Middle frontal gyrus (tissue), 1 donor: ENCODE results near the gene MYLK4.

Experiments
- DNase-seq: peaks from one replicate; pipeline ENCODE4 v3.0.0-alpha.2; 2015; ENCODE audit warnings: low spot score; ENCODE audit errors: extremely low spot score

MYLK4 gene

DNA sequence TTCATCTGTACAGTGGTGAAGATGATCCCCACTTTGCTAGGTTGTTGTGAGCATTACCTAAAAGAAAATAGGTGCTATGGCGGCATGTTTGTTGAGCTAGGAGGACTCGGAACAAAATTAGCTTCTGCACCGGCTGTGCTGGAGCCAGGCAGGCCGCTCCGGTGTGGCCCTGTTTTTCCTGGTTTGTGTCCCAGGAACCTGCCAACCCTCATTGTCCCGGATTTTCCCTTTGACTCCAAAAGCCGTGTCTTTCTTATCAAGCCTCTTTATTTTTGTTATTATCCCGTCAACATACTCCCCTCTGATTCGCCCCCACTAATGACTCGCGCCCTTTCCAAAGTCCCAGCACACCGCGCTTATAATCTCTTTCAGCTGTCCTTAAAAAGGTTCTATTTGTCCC lies 117.0 kb downstream of the MYLK4 start:
- DNase-seq = no peak

DNA sequence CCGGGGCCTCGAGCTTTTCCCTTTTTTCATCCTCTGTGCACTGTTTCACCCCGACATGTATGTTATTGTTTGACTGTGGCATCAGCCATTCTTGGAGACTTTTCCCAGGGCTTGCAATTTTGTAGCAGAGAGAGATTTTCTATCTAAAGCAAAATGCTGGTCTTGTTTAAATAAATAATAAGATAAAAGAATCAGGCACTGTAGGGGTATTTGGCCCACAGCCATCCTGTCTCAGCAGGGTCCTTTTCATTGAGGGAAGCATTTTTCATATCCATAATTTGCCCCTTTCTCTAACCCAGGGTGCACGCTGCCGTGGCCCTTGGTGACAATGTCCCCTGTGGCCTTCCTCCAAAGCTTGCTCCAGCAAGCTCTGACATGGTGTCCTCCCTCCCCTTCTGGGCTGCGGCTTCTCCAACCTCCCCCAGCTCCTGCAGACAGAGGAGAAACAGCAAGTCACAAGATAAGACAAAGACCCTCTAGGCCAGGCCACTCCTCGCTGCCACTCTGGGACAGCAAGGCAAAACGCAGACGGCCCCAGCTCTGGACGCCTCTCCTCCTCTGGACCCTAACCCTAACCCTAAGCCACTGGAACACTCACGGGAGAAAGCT lies 117.6 kb downstream of the MYLK4 start:
- DNase-seq = no peak

DNA sequence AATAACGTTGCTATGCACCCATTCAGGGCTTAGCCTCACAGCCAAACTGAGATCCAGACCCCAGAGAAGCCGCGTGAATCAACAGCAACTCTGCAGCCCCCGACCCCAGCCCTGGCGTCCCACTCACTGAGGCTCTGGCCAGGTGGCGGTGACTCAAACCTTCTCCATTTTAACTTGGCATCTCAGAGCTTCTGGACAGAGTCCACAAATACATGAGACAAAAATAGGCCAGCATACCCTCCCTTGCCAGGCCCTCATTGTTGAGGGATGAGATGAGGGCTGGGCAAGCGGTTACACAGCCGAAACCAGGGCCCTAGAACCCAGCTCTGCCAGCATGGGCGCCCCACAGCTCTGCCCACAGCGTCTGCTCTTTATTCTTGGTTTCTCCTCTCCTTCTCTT lies 118.4 kb downstream of the MYLK4 start:
- no peak for DNase-seq

DNA sequence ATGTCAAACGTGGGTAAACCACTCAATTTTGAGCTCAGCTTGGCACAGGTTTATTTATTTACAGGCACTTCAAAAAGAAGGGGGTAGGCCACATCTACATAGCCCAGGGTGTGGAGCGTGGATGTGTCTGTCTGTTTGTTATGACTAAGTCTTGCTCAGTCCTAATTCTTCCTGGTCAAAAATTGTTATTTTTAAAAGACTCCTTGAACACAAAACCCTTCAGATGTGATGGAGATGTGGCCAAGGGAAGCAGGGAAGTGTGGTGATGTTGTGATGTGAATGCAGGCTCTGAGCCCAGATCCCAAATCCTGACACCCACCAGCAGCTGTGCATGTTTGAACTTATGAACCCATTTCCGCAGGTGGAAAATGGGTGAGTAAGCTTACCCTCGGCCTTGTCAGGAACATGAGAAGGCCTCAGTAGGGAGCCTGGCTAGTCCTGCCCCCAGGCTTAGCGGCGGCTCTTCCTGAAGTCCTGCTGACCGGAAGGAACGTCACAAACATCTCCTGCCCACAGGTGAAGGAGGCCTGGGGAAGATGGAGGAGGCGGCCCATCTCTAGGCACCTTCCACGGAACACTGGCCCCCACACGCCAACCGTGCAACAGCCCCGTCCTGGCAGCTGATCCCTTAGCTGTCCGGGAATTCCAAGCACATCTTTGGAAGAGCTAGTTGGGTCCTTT lies 119.7 kb downstream of the MYLK4 start:
- DNase-seq = no peak

DNA sequence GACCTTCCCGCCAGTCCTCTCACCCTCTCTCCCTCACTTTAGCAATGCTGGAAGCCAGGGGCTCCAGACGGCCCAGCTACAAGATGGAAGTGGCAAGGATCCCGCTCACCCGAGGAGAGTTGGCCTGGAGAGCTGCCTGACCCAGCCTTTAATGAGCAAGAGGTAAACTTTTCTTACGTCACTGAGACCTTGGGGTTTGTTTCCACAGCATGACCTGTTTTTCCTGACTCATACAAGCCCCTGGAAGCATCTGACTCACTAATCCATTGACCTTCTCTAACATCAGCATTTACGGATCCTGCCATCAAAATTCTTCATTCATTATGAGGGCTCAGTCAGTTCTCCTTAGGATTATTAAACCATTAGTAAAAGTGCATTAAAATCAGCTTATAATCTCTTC lies 120.4 kb downstream of the MYLK4 start:
- DNase-seq = no peak

DNA sequence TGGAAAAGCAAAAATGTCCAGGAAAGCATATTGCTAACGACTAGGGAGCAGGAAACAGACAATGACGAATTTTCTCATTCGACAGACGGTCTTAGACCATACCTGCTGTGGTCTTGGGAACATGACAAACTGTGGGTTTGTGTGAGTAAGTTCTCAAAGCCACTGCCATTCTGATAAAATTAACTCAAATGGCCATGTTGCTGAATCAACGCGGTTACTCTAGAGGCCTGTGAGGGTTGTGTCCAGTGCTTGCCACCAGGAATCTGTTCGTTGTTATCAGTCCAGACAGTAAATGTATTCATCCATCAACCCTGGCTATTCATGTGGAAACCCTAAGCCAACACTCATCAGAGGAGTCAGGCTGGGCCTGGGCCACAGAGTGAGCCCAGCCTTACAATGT lies 124.3 kb downstream of the MYLK4 start:
- DNase-seq = no peak

DNA sequence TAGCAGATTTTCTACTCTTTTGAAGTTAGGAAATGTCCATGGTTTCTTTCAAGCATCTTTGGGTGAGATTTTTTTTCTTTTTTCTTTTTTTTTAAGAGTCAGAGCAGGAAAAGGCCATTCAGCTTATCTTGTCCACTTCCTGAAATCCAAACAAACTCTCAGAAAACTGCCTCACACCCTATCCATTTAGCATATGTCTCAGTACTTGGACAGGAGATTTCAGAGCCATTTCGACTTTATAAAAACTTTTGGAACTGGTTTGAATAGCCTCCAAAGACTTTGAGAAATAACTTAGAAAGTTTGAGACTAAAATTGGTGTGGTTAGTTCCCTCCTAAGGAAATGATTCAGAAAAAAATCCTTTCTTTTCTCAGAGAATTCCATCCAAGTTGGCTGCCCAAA lies 125.1 kb downstream of the MYLK4 start:
- DNase-seq = no peak

DNA sequence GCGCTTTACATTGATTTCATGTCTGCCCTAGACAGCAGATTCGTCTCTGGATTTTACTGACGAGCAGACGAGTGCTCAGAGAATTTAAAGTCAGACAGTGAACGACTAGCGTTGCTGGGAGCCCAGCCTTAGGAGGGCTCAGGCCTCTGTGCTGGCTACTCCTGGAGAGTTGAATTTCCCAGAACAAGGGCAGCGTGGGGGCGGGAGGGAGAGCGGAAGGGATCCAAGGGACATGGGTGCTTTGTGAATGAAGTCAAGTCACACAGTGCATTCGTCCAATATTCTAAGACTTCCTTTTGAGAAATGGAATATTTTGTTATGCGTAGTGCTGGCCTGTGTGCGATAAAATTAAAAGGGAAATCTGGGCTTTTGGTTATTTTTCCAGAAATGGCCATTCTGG lies 126.5 kb downstream of the MYLK4 start:
- no peak for DNase-seq

DNA sequence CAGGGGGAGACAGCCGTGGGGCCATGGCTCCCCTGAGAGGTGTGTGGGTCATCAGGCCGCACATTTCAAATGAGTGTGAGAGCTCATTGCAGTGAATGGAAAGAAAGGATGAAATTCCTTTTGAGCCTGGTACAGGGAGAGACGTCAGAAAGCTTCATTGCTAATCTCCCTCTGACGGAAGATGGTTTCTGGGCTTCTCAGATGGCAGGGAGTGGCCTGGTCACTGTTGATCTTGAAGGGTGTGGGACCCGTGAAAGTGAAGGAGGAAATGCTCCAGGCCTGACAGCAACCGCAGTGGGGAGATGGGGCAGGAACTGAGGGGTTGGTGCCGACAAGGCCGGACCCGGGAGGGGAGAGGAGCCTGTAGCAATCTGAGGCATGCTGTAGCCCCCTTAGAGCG lies 127.4 kb downstream of the MYLK4 start:
- no peak for DNase-seq

DNA sequence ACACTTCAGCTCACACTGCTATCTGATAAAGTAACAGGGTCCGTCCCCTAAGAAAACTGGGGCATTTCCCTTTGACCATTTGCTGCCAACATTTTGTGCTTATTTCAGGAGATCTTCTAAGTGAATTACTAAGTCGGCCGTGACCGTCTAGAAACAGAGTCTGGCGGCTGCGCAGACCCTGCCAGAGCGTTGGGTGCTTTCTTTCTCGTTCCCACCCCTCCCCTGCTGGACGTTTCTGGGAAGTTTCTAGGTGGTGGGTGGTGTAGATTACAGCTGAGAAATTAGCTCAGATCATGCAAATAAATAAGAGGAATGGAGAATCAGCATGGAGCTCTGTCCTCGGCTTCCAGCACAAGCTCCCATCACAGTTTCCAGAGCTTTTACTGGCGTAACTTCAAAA lies 128.1 kb downstream of the MYLK4 start:
- DNase-seq = no peak

DNA sequence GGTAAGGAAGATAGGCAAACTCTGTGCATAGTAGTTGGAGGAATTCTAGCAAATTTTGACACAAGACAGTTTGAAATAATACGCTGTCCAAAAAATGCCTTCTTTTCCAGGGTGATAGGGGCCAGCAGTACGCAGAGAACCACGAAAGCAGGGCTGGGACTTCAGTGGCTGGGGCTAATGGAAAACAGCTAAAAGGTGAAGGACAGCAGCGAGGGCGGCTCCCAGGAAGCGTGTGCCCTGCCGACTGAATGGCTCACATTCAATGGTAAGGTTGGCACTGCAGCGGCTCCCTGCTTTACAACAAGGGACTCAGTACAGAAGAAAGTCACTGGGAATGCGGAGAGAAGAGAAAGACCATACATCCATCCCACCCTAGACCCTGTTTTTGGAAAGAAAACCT lies 131.1 kb downstream of the MYLK4 start:
- DNase-seq = no peak

DNA sequence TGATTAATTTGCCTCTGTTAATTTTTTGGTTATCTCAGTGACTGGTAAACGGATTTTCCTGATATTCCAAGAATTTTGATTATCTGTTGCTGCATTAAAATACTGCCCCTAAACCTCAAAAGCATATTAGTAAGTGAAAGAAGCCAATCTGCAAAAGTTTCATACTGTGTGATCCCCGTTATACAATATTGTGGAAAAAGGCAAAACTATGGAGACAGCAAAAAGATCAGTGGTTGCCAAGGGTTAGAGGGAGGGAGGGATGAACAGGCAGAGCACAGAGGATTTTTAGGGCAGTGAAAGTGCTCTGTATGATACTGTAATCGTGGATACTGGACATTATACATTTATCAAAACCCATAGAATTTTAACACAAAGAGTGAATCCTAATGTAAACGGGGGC lies 133.0 kb downstream of the MYLK4 start:
- DNase-seq = no peak

DNA sequence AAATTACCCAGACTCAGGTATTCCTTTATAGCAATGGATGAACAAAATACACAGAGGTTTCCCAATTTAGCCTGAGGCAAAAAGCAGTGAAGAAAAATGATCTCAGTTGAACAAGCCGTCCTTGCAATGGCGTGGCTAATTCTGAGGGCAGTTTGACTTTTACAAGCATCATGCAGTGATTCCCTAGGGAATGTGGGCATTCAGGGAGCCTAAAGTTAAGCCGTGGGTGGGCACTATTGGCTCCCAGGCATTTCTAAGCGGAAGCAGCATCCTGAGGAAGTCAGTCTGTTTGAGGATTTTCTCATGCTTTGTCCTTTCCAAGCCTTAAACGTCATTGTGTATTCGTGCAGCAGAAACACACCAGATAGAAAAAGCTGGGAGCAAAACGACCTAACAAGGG lies 133.9 kb downstream of the MYLK4 start:
- no peak for DNase-seq

DNA sequence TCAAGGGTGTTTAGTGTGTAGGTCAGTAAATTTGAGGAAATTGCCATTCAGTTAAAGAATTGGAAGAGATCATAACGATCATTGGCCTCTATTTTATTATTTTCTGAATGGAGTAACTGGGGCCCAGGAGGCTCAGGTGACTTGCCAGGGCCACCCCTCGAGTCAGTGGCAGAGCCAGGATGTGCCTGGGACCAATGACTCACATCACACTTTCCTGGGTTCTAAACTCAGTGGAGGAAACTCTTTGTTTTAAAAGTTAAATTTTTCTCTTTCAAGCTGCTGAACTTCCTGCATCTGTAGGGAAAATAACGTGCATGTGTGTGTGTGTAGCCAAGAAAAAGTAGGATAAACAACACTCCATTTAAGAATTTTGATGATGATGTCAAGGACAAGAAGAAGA lies 135.5 kb downstream of the MYLK4 start:
- DNase-seq = no peak

DNA sequence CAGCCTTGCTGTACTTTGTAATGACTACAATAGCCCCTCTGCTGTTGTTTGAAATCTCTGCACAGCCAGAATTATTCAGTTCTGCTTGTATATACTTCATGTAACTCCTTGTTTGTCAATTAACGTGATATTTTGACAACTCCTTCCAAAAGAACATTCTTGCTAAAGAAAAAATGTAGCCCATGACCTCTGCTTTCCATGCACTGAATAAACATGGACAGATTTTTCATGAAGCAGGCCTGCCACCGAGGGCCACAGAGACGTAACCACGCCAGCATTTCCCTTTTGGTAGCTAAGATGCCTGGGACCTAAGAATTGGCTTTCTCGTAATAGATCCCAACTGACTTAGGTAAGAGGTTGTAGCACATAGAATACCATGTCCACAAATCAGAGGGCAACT lies 135.9 kb downstream of the MYLK4 start:
- no peak for DNase-seq

DNA sequence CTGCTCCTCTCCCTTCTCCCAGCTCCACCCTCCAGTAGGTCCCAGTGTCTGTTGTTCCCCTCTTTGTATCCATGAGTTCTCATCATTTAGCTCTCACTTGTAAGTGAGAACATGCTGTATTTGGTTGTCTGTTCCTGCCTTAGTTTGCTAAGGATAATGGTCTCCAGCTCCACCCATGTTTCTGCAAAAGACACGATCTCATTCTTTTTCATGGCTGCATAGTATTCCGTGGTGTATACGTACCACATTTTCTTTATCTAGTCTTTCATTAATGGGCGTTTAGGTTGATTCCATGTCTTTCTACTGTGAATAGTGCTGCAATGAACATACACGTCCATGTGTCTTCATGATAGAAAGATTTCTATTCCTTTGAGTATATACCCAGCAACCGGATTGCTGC lies 136.6 kb downstream of the MYLK4 start:
- no peak for DNase-seq
